ENCODE data around the gene CPN2.

- TF ChIP-seq TAF1 (IDR thresholded peaks at IDR 0.05; ENCODE audit: low read depth, low read length), result no peak
- TF ChIP-seq POLR2A (IDR thresholded peaks at IDR 0.05; ENCODE audit: low read depth, low read length), result no peak
- TF ChIP-seq POLR2AphosphoS5 (IDR thresholded peaks at IDR 0.05; ENCODE audit: low read depth, low read length), result no peak
- no peak for TF ChIP-seq POU2F2 (IDR thresholded peaks at IDR 0.05; ENCODE audit: low read depth, low read length)
These were observed 58.8 kb downstream of the CPN2 start for GRCh38 chr3:194292331-194292730.
